Gastroesophageal sphincter (tissue), 4 donors: Measurements from ENCODE around the gene CNGA4. TPM values are rescaled to one million over a fixed set of nuclear protein-coding genes. Genes with fewer than 3 reads are reported as not detected.

Experiments used
- ATAC-seq: fragments of 150-250 bp; one replicate; pipeline ENCODE4 v1.9.1; 2016; ENCODE audit warnings: mild to moderate bottlenecking, moderate library complexity
- H3K27ac ChIP-seq, 4 donors: fragments of 200-600 bp; sonication (generic) in 3 of 4; 1 replicate in 3 of 4; 2 replicates in 1 of 4; pipeline ENCODE4 v1.5.1; 2016 to 2019
- H3K27me3 ChIP-seq: fragments of 200-600 bp; sonication (generic); one replicate; pipeline ENCODE4 v1.5.1; 2019
- H3K36me3 ChIP-seq, 2 donors: fragments of 200-600 bp; sonication (generic); one replicate each; pipeline ENCODE4 v1.5.1; 2019; ENCODE audit warnings: control low read depth in 1 of 2
- H3K4me1 ChIP-seq, 3 donors: fragments of 200-600 bp; sonication (generic); 1 replicate in 2 of 3; 2 replicates in 1 of 3; pipeline ENCODE4 v1.5.1; 2016 to 2019; ENCODE audit warnings: control low read depth in 2 of 3
- H3K4me3 ChIP-seq, 2 donors: fragments of 200-600 bp; sonication (generic); one replicate each; pipeline ENCODE4 v1.5.1; 2019; ENCODE audit warnings: mild to moderate bottlenecking in 1 of 2, moderate library complexity in 1 of 2
- H3K9me3 ChIP-seq, 3 donors: fragments of 200-600 bp; sonication (generic); one replicate each; pipeline ENCODE4 v1.5.1; 2017 to 2019; ENCODE audit warnings: control low read depth in 2 of 3
- CTCF ChIP-seq, 4 experiments: fragments of 200-600 bp in 2 of 4; fragments of 450-650 bp in 2 of 4; sonication (generic) in 1 of 4; IDR thresholded peaks; one replicate each; pipeline ENCODE4 v1.5.1; 2017 to 2019; ENCODE audit warnings: antibody characterized with exemption in 4 of 4, mild to moderate bottlenecking in 2 of 4, moderate library complexity in 2 of 4
- EP300 ChIP-seq: sonication (generic); formaldehyde crosslinking; IDR thresholded peaks from one replicate; pipeline ENCODE4 v1.6.1; 2017; ENCODE audit warnings: antibody characterized with exemption, mild to moderate bottlenecking
- POLR2A ChIP-seq, 2 donors: fragments of 450-650 bp; IDR thresholded peaks; one replicate each; pipeline ENCODE4 v1.6.1; 2017; ENCODE audit warnings: antibody characterized with exemption in 2 of 2, mild to moderate bottlenecking in 2 of 2, moderate library complexity in 1 of 2
- POLR2AphosphoS5 ChIP-seq: sonication (generic); formaldehyde crosslinking; IDR thresholded peaks from one replicate; pipeline ENCODE4 v1.6.1; 2017; ENCODE audit warnings: antibody characterized with exemption
- WGBS, 2 donors: methylation state at CpG; one replicate each; pipeline ENCODE4 v1.1.5; 2018; ENCODE audit warnings: low coverage in 1 of 2; 5-methylcytosine and 5-hydroxymethylcytosine counted together
- total RNA-seq, 4 donors: library from RNA; depleted of rRNA; stranded (reverse); fragments of >200 nt; gene quantifications; one replicate each; pipeline ENCODE4 v1.1.0, GENCODE V29; 2016

CNGA4 gene
- total RNA-seq, 4 donors from 2014 or later, result 0.73 TPM; not detected in 3

- WGBS, 2 donors, result 43 to 61% methylated on average over 1 to 2 of the region's 2 CpGs
- TF ChIP-seq EP300, result no peak
- no peak for TF ChIP-seq CTCF (IDR thresholded peaks at IDR 0.05)
- no peak for TF ChIP-seq POLR2A (IDR thresholded peaks at IDR 0.05)
- TF ChIP-seq POLR2AphosphoS5, result no peak
- no peak overlapping the region for H3K4me3 ChIP-seq
Measured at GRCh38 chr11:6229911-6230310, 9.0 kb upstream of the CNGA4 start.

GRCh38 chr11:6232899-6233298, 6.0 kb upstream of the CNGA4 start:
- H3K4me3 ChIP-seq, result no peak overlapping the region
- H3K36me3 ChIP-seq, result no peaks in the 10 kb centered on the region
- H3K27me3 ChIP-seq, result no peaks in the 10 kb centered on the region
- ATAC-seq, result no peak
- peaks cover 0 to 37% (median 9%) of the 10 kb centered on the region in 3 donors for H3K4me1 ChIP-seq
- H3K9me3 ChIP-seq, result no peaks in the 10 kb centered on the region
- no peak overlapping the region for H3K27ac ChIP-seq
- TF ChIP-seq EP300 (no peak), POLR2A (IDR thresholded peaks at IDR 0.05) (no peak), POLR2AphosphoS5 (no peak), CTCF (IDR thresholded peaks at IDR 0.05) (no peak)

More at GRCh38 chr11:6229911-6230310, 9.0 kb upstream of the CNGA4 start:
- no peaks in the 10 kb centered on the region for H3K27me3 ChIP-seq
- H3K27ac ChIP-seq, result no peak overlapping the region
- no peaks in the 10 kb centered on the region for H3K9me3 ChIP-seq
- ATAC-seq, result no peak
- H3K36me3 ChIP-seq, result no peaks in the 10 kb centered on the region
- H3K4me1 ChIP-seq, result peaks cover 0 to 45% (median 12%) of the 10 kb centered on the region in 3 donors

GRCh38 chr11:6233984-6234386, 4.9 kb upstream of the CNGA4 start:
- Histone ChIP-seq H3K4me1 (peaks cover 0 to 37% (median 9%) of the 10 kb centered on the region in 3 donors), H3K36me3 (no peaks in the 10 kb centered on the region), H3K4me3 (peak overlapping the region; percentile 78 to 79), H3K9me3 (no peaks in the 10 kb centered on the region), H3K27me3 (no peaks in the 10 kb centered on the region), H3K27ac (peak overlapping the region; percentile 73 to 89 (median 86))
- ATAC-seq, result no peak
- TF ChIP-seq CTCF (IDR thresholded peaks at IDR 0.05) (no peak), EP300 (no peak), POLR2A (IDR thresholded peaks at IDR 0.05) (no peak), POLR2AphosphoS5 (no peak)
- WGBS, 2 donors, result 1% methylated on average over 10 of the region's 10 CpGs

- Histone ChIP-seq H3K4me3 (peak within 1 kb of the TSS; percentile 78 to 79), H3K36me3 (no peaks in the 10 kb centered on the region), H3K27me3 (no peaks in the 10 kb centered on the region), H3K9me3 (no peaks in the 10 kb centered on the region), H3K4me1 (peaks cover 0 to 32% (median 9%) of the 10 kb centered on the region in 3 donors), H3K27ac (peak within 1 kb of the TSS; percentile 73 to 91 (median 88))
- peak; percentile 97 for ATAC-seq
- peak; percentile 60 to 62 for TF ChIP-seq POLR2A (IDR thresholded peaks at IDR 0.05)
- no peak for TF ChIP-seq CTCF (IDR thresholded peaks at IDR 0.05)
- TF ChIP-seq EP300, result no peak
- peak; percentile 62 for TF ChIP-seq POLR2AphosphoS5
- 0% methylated on average over 17 to 21 of the region's 62 CpGs for WGBS, 2 donors
Measured at GRCh38 chr11:6234387-6235107, 4.3 kb upstream of the CNGA4 start, which contains the start of gene FHIP1B. FHIP1B (minus strand) TSS chr11:6234636; CDS start chr11:6224516, 10,120 bp downstream.

- Histone ChIP-seq H3K27me3 (no peaks in the 10 kb centered on the region), H3K27ac (no peak overlapping the region), H3K36me3 (no peaks in the 10 kb centered on the region), H3K4me3 (no peak overlapping the region), H3K9me3 (no peaks in the 10 kb centered on the region), H3K4me1 (peaks cover 0 to 19% (median 9%) of the 10 kb centered on the region in 3 donors)
- no peak for ATAC-seq
- no peak for TF ChIP-seq CTCF (IDR thresholded peaks at IDR 0.05)
- no peak for TF ChIP-seq POLR2AphosphoS5
- no peak for TF ChIP-seq EP300
- no peak for TF ChIP-seq POLR2A (IDR thresholded peaks at IDR 0.05)
- 81 to 89% methylated on average over 4 of the region's 4 CpGs for WGBS, 2 donors
Measured at GRCh38 chr11:6237266-6237665, 1.6 kb upstream of the CNGA4 start.
